GM12874 (cell line): ENCODE results near the gene MLLT1.

ENCODE experiments used
- CTCF ChIP-seq: IDR thresholded peaks from 2 replicates; pipeline ENCODE4 v1.5.1; 2011; ENCODE audit warnings: low read depth, mild to moderate bottlenecking, control low read depth, low read length, moderate library complexity; ENCODE audit not compliant: insufficient read depth

MLLT1 gene

GRCh38 chr19:6247007-6247288 is 32.8 kb downstream of the MLLT1 start:
- no peak for TF ChIP-seq CTCF

GRCh38 chr19:6246174-6247006 is 33.4 kb downstream of the MLLT1 start:
- TF ChIP-seq CTCF = no peak

- TF ChIP-seq CTCF = no peak
Measured at GRCh38 chr19:6242677-6243076, 37.1 kb downstream of the MLLT1 start.

- TF ChIP-seq CTCF = no peak
Measured at GRCh38 chr19:6241680-6242377, 37.9 kb downstream of the MLLT1 start.

- TF ChIP-seq CTCF = no peak
Measured at GRCh38 chr19:6241056-6241455, 38.7 kb downstream of the MLLT1 start.

- no peak for TF ChIP-seq CTCF
Measured at GRCh38 chr19:6239871-6240676, 39.7 kb downstream of the MLLT1 start.

GRCh38 chr19:6239401-6239844 is 40.4 kb downstream of the MLLT1 start:
- no peak for TF ChIP-seq CTCF
